CD4-positive, alpha-beta T cell treated with Interleukin-4 for 1 hour (primary cell): ENCODE data around the gene LSP1.

ENCODE experiments used
- DNase-seq, 2 donors: peaks; one replicate each; pipeline ENCODE4 v3.0.0-alpha.2; 2020 to 2022

The LSP1 gene

DNA sequence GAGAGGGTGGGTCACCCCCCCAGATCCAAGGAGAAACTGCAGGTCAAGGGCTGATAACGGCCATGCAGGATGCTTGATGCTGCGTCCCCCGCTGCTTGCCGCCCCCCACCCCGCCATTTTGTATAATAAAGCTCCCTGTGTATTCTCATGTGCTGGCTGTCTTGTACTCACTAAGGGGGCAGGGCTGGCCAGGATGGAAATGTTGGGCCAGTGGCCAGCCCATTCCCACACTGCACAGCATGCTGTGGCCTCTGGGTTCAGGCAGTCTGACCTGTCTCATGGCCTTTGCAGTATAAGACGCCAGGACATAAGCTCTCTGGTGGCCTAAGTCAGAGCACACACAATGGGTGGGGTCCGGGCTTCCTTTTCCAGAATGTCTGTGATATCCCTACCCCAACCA is 39.2 kb downstream of the LSP1 start:
- DNase-seq: no peak

DNA sequence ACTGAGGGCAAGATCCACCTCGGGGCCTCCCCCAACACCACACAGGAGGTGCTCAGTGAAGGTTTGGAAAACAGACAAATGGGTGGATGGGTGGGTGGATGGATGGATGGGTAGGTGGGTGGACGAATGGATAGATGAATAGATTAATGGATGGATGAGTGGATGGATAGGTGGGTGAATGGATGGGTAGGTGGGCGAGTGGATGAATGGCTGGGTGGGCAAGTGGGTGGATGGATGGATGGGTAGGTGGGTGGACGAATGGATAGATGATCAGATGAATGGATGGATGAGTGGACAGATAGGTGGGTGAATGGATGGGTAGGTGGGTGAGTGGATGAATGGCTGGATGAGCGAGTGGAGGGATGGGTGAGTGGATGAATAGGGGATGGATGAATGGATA is 39.7 kb downstream of the LSP1 start:
- no peak for DNase-seq

DNA sequence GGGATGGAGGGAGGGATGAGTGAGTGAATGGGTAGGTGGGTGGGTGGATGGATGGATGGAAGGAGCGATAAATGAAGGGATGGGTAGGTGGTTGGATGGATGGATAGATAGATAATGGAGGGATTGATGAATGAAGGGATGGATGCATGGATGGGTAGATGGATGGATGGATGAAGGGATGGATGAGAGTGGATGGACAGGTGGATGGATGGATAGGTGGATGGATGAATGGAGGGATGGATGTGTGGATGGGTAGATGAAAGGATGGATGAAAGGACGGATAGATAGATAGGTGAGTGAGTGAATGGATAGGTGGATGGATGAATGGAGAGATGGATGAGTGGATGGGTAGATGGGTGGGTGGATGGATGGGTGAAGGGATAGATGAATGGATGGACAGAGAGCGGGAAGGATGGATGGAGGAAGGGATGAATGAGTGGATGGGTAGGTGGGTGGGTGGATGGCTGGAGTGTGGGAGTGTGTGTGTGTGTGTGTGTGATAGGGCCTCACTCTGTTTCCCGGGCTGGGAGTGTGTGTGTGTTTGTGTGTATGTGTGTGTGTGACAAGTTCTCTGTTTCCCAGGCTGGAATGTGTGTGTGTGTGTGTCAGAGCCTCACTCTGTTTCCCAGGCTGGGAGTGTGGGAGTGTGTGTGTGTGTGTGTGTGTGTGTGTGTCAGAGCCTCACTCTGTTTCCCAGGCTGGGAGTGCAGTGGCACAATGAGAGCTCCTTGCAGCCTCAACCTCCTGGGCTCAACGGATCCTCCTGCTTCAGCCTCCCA is 40.9 kb downstream of the LSP1 start:
- DNase-seq: no peak

DNA sequence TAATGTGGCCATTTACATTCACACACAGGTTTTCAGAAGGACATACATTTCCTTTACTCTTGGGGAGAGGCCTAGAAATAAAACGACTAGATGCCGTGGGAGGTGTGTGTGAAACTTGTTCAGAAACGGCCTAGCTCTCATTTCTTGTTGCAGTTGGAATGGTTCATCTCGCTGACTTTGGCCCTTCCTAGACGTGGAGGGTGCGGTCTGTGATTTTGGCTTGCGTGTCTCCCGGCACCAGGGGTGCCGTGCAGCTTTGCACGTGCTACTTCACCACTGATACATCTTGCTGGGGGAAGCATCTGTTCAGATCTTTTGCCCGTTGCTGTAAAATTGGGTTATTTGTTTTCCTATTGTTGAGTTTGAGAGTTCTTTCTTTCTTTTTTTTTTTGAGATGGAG is 41.9 kb downstream of the LSP1 start:
- no peak for DNase-seq

DNA sequence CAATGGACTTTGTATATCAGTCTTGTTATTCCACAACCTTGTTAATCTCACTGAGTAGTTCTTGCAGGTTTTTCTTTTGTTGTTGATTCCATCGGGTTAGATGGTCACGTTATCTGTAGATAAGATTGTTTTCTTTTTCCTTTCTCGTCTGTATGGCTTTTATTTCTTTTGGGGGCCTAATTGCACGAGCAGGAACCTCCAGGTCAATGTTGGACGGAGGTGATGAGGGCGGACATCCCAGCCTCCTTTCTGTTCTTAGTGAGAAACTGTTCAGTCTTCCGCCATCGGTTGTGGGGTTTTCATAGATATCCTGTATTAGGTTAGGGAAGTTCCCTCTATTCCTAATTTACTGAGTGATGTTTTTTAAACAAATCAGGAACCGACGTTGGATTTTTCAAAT is 43.6 kb downstream of the LSP1 start:
- DNase-seq: no peak

DNA sequence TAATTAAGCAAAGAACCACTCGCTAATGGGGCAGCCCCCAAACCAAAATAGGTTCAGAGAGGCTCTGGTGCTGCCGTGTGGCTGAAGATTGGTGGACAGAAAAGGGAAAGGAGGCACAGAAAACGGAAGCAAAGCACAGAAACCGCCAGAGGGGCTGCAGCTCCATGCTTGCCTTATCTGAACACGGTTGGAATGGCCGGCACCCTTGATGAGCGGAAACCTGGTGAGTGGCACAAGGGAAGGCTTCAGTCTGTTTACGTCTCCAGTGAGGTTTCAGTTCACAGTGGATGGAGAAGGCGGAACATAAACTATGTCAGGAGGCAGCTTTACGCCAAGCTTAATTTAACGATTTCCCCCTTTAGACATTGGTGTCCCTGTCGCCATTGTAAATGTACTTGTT is 44.0 kb downstream of the LSP1 start:
- no peak for DNase-seq

DNA sequence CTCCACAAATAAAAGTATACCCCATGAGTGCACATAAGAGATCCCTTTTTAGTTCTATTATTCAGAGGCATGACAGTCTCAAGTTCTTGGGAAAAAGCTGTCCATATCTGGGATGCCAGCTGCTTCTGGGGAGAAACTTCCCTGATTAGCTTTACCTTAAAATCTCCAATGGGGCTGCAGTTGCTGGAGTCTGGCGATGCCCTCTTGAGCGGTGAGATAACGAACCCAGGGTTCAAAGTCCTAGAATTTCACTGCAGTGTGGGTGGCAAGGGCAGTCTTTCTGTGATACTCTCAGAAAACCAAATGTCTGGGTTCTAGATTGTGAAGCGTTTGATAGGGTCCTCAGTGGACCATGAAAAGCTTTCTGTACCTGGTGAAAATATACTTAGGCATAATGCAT is 46.2 kb downstream of the LSP1 start:
- DNase-seq: no peak

DNA sequence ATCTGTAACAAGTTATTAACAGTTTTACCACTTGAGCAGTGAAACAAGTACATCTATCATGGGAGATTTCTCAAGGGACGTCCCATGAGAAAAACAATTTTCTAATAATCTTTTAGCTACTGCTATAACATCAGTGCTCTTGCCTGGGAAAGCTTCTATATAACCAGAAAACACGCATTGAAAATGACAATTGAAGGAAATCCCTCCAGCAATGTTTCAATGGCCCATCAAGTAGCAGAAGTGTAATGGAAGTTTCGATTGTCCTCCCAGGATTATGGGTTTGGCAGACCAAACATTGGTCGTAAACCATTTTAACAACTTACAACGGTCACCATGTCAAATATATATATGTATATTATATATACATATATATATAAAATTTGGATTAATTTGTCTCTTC is 46.8 kb downstream of the LSP1 start:
- DNase-seq: no peak

DNA sequence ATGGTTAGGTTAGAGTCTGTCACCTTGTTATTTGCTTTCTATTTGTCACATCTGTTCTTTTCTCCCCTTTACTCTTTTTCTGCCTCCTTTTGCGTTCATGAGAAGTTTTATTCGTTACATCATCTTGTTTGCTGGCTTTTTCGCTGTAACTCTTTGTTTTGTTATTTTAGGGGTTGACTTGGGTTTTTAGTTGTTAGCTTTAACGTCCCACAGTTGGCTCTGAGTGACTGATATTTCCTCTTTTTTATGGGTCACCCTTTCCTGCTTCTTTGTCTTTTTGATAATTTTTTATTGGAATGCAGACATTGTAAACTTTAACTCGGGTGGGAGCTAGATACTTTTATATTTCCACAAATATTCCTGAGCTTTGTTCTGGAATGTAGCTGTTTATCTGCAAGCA is 53.3 kb downstream of the LSP1 start:
- no peak for DNase-seq

DNA sequence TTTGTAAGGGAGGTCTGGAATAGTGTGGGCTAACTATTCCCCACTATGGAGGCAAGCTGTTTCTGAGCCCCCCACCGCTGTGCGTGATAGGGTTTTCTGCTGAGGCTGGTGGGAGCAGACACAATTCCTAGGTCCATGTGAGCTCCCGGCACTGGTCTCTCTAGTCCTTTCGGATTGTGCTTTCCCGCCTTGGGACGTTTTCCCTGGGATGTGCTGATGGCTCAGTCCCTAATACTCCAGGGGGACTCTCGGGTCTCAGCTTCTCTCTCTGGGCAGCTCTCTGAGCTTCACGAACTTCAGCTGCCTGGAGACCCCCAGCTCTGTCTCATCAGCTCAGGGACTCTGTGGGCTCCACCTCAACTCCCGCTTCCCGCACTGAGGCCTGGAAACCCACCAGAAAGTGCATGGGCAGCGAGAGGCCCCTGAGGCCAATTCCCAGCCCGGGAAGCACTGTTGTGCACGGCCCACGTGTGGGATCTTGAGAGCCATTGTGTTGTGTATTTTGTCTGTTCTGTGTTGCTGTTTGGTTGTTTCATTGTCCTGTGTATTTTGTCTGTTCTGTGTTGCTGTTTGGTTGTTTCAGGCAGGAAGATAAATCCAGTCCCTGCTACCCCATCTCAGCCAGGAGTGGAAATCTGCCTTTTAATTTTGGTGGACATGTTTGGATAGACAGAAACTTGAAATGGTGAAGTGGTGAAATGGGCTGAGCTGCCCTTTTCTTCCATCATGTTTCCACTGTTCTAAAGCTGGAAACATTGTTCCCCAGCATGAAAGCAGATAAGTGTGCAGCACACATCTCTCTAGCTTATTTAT is 53.9 kb downstream of the LSP1 start:
- no peak for DNase-seq

DNA sequence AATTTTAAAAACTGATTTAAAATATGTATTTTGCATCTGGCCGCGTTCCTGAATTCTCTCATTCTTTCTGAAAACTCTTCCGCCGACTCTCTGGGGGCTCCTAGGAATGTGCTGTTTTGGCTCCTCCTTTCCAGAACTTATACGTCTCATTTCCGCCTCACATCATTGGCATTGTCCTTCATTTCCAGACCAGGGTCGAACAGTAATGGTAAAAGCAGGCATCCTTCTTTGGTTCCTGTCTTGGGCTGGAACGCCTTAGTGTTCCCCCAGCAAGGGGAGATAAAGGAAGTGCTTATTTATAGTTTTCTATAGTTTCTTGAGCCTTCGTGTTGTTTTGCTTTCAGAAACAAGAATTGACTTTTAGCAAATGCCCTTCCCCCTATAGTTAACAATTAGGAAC is 55.7 kb downstream of the LSP1 start:
- DNase-seq: no peak

DNA sequence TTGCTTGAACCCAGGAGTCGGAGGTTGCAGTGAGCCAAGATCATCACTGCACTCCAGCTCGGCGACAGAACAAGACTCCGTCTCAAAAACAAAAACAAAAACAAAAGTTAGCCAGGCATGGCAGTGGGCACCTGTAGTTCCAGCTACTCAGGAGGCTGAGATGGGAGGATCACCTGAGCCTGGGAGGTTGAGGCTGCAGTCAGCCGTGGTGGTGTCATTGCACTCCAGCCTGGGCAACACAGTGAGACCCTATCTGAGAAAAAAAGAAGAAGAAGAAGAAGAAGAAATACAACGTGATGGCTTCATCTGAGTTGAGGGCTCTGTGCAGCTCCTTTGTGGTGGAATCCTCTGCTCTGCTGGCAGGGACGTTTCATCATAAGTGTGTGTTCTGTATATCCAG is 56.6 kb downstream of the LSP1 start:
- no peak for DNase-seq

DNA sequence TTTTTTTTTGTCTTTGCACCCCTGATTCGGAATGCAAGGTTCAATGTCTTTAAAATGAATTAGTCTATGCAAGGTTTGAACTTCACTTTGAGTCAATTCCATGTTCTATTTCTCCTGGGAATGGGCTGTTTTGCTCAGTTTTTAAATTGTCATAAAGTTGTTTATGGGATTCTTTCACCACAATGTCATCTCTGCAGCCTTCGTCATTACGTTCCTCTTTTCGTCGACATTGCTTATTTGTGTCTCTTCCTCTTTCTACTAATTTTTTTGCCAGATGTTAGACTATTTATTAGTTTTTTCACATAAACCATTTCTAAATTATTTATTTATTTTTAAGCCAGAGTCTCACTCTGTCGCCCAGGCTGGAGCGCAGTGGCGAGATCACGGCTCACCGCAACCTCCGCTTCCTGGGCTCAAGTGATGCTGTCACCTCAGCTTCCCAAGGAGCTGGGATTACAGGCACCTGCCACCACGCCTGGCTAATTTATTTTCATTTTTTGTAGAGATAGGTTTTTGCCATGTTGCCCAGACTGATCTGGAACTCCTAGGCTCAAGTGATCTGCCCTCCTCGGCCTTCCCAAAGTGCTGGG is 59.5 kb downstream of the LSP1 start:
- no peak for DNase-seq

DNA sequence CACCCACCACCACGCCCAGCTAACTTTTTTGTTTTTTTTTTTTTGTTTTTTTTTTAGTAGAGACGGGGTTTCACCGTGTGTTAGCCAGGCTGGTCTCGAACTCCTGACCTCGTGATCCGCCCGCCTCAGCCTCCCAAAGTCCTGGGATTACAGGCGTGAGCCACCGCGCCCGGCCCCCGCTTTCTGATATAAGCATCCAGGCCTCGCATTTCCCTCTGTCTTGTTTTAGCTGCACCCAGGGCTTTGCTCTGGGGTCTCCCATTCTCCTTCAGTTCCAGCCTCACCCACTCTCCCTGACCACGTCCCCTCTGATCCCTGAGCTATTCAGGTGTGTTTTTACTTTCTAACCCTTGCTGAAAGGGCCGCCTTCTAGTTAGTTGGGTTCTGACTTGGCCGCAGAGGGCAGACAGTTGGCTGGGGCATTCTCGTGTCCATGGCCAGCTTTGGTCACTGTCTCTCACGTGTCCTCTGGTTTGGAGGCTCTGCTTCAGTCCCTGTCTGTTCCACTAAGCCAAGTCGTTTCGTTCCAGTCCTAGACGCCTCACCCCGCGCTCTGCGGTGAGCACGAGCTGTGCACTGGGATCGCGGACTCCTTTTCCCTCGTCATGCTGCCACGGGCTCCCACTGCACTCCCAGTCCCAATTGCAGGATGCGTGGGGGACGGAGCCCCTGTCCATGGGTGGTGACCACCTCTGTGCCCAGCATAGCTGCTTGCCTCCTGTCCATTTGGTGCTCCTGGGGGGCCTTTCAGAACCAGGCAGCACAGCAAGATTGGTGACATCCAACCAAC is 60.6 kb downstream of the LSP1 start:
- DNase-seq: no peak

DNA sequence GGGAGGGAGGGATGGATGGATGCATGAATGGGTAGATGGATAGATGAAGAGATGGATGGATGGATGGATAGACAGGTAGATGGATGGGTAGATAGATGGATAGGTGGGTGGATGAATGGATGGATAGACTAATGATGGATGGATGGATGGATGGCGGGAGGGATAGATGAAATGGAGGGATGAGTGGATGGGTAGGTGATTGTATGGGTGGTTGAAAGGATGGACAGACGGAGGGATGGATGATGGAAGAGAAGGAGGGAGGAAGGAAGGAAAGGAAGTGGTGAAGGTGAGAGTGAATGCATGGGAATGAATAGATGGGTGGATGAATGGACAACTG is 62.9 kb downstream of the LSP1 start:
- DNase-seq: no peak

DNA sequence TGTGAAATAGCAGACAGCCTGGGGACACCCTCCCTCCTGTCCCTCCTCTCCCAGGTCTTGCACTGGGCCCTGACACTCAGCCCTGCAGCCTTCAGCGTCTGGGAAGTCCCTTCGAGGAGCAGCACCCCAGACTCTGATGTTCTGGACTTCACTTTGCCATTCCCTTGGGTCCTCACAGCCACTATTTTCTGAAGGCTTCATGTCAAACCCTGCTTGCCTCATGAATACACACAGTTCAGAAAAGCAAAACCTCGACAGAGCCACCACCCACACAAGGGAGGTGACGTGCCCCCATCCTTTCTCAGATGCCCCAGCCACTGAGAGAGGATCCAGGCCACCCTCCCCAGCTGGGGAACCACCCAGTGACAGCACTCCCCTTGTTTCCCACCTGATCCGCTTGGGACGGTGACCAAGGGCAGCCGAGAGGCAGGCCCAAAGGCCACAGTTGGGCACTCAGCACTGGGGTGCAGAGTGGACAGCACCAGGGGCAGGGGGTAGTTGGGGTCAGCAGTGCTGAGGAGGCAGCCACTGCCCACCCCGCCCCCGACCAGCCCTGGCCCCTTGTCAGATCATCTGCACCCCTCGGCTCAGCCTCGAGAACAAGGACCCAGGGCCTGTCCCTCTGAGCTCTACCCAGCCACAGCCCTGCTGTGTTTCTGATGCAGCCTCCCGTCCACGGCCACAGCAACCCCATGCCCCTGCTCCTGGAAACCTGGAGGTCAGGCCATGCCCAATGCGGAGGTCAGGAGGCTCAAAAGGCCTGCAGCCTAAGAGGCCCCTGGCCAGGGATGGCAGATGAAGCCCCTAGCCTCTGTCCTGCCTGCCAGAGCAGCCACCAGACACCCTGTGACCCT is 63.5 kb downstream of the LSP1 start:
- DNase-seq: no peak

DNA sequence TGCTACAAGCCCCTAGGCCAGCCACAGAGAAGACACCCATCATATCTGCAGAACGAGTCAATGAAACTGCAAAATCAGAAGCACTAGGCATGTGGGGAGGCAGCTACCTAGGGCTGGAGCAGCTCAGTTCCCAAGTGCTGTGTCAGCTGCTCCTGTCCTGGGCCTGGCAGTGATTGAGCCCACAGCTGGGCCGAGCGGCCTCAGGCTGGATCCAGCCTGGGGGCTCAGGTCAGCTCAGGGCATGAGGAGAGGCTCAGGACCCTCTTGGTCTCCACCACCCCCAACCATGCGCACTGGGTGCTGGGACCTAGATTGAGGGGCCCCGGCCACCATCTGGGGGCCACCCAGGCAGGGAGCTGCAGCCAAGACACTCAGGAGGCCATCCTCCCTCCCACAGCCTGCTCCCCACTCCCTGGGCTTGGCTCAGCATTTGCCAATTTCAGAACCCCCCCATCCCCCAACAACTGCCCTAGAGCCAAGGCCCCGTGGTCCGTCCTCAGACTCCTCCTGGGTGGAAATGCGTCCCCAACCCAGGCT is 64.2 kb downstream of the LSP1 start:
- no peak for DNase-seq

DNA sequence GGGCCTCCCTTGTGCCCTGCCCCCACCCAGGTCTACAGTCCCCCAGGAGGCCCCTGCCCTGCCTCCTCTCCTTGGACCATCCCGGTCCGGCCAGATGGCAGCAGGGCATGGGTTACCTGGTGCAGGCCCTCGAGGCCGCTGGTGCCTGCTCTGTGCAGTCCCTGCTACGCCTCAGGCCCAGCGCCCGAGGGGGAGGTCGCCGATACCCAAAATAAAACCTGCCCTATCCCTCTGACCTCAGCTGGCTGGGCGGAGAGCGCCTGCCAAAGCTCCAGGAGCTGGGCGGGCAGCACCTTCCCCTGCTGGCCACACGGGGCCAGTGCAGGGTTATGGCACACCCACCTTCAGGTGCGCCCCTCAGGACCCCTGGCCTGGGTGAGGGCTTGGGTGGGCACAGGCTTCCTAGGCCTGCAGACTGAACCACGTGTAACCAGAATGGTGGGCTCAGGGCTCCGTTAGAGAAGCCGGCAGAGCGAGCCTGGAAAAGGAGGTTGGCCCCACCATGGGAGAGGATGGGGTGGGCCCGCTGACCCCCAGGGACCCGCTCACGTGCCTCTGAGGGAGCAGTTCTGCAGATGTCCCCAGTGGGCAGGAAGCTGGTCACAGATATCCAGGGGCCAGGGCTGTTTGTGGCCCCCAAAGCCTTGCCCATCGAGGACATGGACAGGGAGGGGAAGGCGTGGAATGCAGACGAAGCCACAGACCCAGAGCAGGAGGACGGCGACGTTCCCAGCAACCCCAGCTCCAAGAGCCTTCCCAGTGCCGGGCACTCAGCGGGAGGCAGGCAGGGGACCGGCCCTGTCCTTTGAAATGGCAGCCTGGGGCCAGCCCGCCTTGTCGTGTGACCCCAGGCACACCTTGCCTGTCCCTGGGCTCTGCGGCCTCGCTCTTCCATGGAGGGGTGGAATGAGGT is 64.9 kb downstream of the LSP1 start:
- no peak for DNase-seq

DNA sequence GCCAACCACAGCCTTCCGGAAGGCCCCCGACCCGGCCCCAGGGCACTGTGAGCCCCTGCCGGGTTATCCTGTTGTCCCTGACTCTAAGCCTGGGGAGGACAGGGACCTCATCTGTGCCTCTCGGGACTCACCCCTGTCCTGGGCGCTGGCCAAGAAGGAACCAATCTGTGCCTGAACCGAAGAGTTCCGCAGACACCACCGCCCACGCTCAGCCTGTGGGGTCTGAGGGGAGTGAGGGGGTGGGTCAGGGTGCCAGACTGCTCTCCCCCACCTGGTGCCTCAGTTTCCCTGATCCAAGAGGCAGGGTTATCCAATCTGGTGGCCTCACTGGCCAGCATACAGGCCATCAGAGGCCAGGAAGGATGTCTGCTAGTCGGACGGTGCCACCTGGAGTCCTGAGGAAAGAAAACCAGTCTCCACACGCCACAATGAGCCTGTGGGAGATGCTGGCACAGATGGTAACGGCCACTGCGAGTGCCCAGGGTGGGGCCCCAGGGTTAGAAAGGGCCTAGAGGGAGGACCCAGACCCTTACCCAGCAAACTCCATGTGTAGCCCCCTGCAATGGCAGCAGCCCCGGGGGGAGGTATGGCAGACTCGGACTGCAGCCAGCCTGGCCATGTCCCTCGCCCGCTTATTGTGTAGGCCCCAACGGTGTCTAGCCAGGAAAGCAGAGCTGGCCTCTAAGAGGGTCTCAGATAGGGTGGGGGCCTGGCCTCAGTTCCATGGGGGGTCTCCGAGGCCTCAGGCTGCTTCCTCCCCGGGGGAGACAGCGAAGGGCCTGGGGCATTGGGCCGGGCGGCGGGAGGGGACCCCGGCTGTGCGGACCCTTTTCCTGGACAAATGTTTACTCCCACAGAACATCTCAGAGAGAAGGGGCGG is 65.8 kb downstream of the LSP1 start:
- no peak for DNase-seq
